ENCODE results near the gene CWC27. TPM values are rescaled to one million over a fixed set of nuclear protein-coding genes. Genes with fewer than 3 reads are reported as not detected.
A peak's percentile ranks its signal among the peaks of the same experiment; 100 is the strongest.

CWC27 gene
- total and polyA plus RNA-seq, 2 of the 13 experiments (the other 11 are each of a cell fraction or from before 2014, with no cell fraction given), result 21.1 to 25.7 TPM

- TF ChIP-seq ZBTB43 (CRISPR knock-in tag; conservative IDR thresholded peaks at IDR 0.05), result no peak
- TF ChIP-seq E2F2 (CRISPR knock-in tag; IDR thresholded peaks at IDR 0.05; ENCODE audit: borderline replicate concordance), result no peak
- no peak for TF ChIP-seq THAP11 (CRISPR knock-in tag; IDR thresholded peaks at IDR 0.05)
- TF ChIP-seq AGO2 (optimal IDR thresholded peaks at IDR 0.05; ENCODE audit: low read depth, low read length), result no peak
- peak; percentile 70 for TF ChIP-seq RBFOX2 (IDR thresholded peaks at IDR 0.05; ENCODE audit: low read depth, low read length)
- no peak for TF ChIP-seq SYNCRIP (IDR thresholded peaks at IDR 0.05; ENCODE audit: insufficient read depth, low read depth, low read length)
- no peak for TF ChIP-seq FOXA1 (IDR thresholded peaks at IDR 0.05)
- TF ChIP-seq FOXA1 (CRISPR knock-in tag; IDR thresholded peaks at IDR 0.05), result no peak
- no peak for TF ChIP-seq ZMAT3 (CRISPR knock-in tag; conservative IDR thresholded peaks at IDR 0.05)
- TF ChIP-seq NFE2L1 (CRISPR knock-in tag; IDR thresholded peaks at IDR 0.05; ENCODE audit: borderline replicate concordance), result 0 out of 2 replicates have a peak, but pooled peaks have one; percentile 29
- no peak for TF ChIP-seq ZNF44 (CRISPR knock-in tag; IDR thresholded peaks at IDR 0.05)
- no peak for TF ChIP-seq ZNF569 (CRISPR knock-in tag; IDR thresholded peaks at IDR 0.05; ENCODE audit: borderline replicate concordance)
- no peak for TF ChIP-seq RFXAP (CRISPR knock-in tag; IDR thresholded peaks at IDR 0.05; ENCODE audit: borderline replicate concordance)
- no peak for TF ChIP-seq DMTF1 (CRISPR knock-in tag; IDR thresholded peaks at IDR 0.05)
- TF ChIP-seq, protein P1, sequence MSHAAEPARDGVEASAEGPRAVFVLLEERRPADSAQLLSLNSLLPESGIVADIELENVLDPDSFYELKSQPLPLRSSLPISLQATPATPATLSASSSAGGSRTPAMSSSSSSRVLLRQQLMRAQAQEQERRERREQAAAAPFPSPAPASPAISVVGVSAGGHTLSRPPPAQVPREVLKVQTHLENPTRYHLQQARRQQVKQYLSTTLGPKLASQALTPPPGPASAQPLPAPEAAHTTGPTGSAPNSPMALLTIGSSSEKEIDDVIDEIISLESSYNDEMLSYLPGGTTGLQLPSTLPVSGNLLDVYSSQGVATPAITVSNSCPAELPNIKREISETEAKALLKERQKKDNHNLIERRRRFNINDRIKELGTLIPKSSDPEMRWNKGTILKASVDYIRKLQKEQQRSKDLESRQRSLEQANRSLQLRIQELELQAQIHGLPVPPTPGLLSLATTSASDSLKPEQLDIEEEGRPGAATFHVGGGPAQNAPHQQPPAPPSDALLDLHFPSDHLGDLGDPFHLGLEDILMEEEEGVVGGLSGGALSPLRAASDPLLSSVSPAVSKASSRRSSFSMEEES (CRISPR knock-in tag; IDR thresholded peaks at IDR 0.05), result no peak
- TF ChIP-seq, protein P2, sequence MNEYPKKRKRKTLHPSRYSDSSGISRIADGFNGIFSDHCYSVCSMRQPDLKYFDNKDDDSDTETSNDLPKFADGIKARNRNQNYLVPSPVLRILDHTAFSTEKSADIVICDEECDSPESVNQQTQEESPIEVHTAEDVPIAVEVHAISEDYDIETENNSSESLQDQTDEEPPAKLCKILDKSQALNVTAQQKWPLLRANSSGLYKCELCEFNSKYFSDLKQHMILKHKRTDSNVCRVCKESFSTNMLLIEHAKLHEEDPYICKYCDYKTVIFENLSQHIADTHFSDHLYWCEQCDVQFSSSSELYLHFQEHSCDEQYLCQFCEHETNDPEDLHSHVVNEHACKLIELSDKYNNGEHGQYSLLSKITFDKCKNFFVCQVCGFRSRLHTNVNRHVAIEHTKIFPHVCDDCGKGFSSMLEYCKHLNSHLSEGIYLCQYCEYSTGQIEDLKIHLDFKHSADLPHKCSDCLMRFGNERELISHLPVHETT (CRISPR knock-in tag; conservative IDR thresholded peaks at IDR 0.05), result no peak
- TF ChIP-seq POLR2AphosphoS5 (IDR thresholded peaks at IDR 0.05; ENCODE audit: low read depth, low read length), result no peak
- no peak for TF ChIP-seq JUNB (CRISPR knock-in tag; IDR thresholded peaks at IDR 0.05; ENCODE audit: borderline replicate concordance)
- TF ChIP-seq YY1 (IDR thresholded peaks at IDR 0.05; ENCODE audit: insufficient read depth, insufficient replicate concordance, low read depth, low read length), result peak; percentile 39
- no peak for TF ChIP-seq MAF1 (CRISPR knock-in tag; IDR thresholded peaks at IDR 0.05; ENCODE audit: borderline replicate concordance)
These were observed 266.8 kb downstream of the CWC27 start (continued) for GRCh38 chr5:65035211-65036206.
